ENCODE data around the gene PCDH9. TPM values are rescaled to one million over a fixed set of nuclear protein-coding genes. Genes with fewer than 3 reads are reported as not detected.

The PCDH9 gene
- total and polyA plus RNA-seq, 9 donors = 0.18 to 6.5 (median 1.3) TPM

DNA sequence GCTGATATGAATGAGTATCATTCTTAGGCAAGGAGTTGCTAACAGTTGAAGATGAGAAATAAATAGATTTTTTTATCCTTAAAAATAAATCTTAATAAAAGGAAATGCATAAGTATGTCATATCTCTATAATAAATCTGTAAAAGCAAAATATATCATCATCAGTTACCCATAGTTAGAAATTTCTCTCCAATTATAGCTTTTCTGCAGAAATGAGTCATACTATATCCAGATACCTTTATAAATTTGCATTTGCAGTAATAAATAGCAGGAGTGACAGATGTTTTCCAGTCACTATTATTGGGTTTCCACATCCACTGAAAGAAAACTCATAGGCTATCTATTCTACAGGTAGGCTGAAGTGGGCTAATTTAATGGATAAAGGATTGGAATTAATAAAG, 829.8 kb downstream of the PCDH9 start:
- H3K4me3 ChIP-seq = no peak overlapping the region
- no peaks in the 10 kb centered on the region for H3K36me3 ChIP-seq
- intact Hi-C loops (cut with DNase I) = no loop called here
- no peak overlapping the region for H3K27ac ChIP-seq
- no peaks in the 10 kb centered on the region for H3K27me3 ChIP-seq
- no peaks in the 10 kb centered on the region for H3K9me3 ChIP-seq
- DNase-seq = no peak
- no peak for TF ChIP-seq POLR2A (IDR thresholded peaks at IDR 0.05)
- TF ChIP-seq EP300 (IDR thresholded peaks at IDR 0.05) = no peak
- TF ChIP-seq, protein P1, sequence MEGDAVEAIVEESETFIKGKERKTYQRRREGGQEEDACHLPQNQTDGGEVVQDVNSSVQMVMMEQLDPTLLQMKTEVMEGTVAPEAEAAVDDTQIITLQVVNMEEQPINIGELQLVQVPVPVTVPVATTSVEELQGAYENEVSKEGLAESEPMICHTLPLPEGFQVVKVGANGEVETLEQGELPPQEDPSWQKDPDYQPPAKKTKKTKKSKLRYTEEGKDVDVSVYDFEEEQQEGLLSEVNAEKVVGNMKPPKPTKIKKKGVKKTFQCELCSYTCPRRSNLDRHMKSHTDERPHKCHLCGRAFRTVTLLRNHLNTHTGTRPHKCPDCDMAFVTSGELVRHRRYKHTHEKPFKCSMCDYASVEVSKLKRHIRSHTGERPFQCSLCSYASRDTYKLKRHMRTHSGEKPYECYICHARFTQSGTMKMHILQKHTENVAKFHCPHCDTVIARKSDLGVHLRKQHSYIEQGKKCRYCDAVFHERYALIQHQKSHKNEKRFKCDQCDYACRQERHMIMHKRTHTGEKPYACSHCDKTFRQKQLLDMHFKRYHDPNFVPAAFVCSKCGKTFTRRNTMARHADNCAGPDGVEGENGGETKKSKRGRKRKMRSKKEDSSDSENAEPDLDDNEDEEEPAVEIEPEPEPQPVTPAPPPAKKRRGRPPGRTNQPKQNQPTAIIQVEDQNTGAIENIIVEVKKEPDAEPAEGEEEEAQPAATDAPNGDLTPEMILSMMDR (IDR thresholded peaks at IDR 0.05) = no peak
- H3K4me1 ChIP-seq (ENCODE audit: insufficient read depth) = no peaks in the 10 kb centered on the region

DNA sequence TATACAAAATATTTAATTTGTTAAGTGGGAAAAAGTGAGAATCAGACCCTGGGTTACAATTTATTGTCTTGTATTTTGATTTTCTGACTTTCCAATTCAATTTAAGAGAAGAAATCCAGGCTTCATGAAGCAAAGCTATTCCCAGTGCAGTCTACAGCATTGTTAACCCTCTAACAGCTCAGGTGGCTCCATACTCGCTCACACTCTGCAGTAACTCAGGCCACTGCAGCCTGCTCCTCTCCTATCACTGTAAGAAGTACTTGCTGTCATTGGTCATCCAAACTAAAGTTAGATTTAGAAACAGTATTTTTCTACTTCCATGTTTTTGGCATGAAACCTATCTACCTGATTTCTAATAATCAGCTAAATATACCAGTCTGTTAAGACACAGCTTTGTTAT, 830.3 kb downstream of the PCDH9 start:
- Histone ChIP-seq H3K4me1 (ENCODE audit: insufficient read depth) (no peaks in the 10 kb centered on the region), H3K36me3 (no peaks in the 10 kb centered on the region), H3K27me3 (no peaks in the 10 kb centered on the region), H3K4me3 (no peak overlapping the region), H3K27ac (no peak overlapping the region), H3K9me3 (no peaks in the 10 kb centered on the region)
- WGBS, 3 donors = 88 to 97% (median 89%) methylated on average over 1 of the region's 1 CpG
- intact Hi-C loops (cut with DNase I) = no loop called here
- no peak for DNase-seq
- TF ChIP-seq POLR2A (IDR thresholded peaks at IDR 0.05) = no peak
- no peak for TF ChIP-seq EP300 (IDR thresholded peaks at IDR 0.05)
- TF ChIP-seq, protein P1 (IDR thresholded peaks at IDR 0.05) = no peak

DNA sequence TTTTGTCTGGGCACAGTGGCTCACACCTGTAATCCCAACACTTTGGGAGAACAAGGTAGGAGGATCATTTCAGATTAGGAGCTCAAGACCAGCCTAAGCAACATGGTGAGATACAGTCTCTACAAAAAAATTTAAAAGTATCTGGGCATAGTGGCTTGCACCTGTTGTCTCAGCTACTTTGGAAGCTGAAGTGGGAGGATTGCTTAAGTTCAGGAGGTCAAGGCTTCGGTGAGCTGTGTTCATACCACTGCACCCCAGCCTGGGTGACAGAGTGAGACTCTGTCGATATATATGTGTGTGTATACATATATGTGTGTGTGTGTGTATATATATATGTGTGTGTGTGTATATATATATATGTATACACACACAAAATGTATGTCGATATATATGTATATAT, 833.0 kb downstream of the PCDH9 start:
- H3K4me1 ChIP-seq (ENCODE audit: insufficient read depth) = no peaks in the 10 kb centered on the region
- no peak overlapping the region for H3K4me3 ChIP-seq
- no peak overlapping the region for H3K27ac ChIP-seq
- no peaks in the 10 kb centered on the region for H3K36me3 ChIP-seq
- TF ChIP-seq, protein P1 (IDR thresholded peaks at IDR 0.05) = no peak
- TF ChIP-seq POLR2A (IDR thresholded peaks at IDR 0.05) = no peak
- TF ChIP-seq EP300 (IDR thresholded peaks at IDR 0.05) = no peak
- DNase-seq = no peak
- intact Hi-C loops (cut with DNase I) = no loop called here
- no peaks in the 10 kb centered on the region for H3K9me3 ChIP-seq
- 76 to 85% (median 82%) methylated on average over 3 of the region's 3 CpGs for WGBS, 3 donors
- H3K27me3 ChIP-seq = no peaks in the 10 kb centered on the region

DNA sequence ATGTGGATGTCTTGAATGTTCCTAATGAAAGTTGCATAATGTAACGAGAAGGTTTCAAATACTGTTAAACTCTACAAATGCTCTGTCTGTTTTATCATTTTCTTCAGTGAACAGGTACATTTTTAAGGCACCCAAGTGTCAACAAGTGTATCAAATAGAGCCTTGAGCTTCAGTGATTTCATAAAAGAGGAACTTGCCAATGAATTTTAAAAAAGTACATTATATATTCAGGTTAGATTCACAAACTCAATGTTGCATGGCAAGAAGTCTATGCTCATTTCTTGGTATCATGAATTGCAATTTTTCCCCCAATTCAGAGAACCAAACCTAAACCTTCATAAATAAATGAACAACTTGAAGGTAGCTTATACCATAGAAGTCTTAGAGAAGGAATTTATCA, 838.8 kb downstream of the PCDH9 start:
- no peak for DNase-seq
- Histone ChIP-seq H3K4me1 (ENCODE audit: insufficient read depth) (no peaks in the 10 kb centered on the region), H3K27me3 (no peaks in the 10 kb centered on the region), H3K27ac (no peak overlapping the region), H3K4me3 (no peak overlapping the region), H3K9me3 (no peaks in the 10 kb centered on the region), H3K36me3 (no peaks in the 10 kb centered on the region)
- no peak for TF ChIP-seq POLR2A (IDR thresholded peaks at IDR 0.05)
- TF ChIP-seq EP300 (IDR thresholded peaks at IDR 0.05) = no peak
- TF ChIP-seq, protein P1 (IDR thresholded peaks at IDR 0.05) = no peak
- intact Hi-C loops (cut with DNase I) = no loop called here
- 85 to 92% (median 91%) methylated on average over 1 of the region's 1 CpG for WGBS, 3 donors

DNA sequence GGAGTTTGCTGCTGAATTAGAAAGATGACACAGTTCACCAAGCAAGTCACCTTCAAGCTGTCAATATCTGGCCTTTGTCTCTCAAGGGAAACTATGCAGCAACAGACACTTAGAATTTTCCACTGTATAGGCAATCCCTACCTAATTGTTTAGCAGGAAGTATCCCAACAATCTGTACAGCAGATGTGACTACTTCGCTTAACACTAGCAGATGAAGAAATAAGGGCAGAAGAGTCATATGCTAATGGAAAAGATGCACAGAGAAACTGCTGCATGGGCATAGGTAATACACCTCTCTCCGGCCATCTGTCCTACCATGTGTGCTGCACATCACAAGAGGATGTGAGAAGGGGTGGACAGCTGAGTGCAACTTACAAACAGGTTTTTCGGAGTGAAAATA, 851.2 kb downstream of the PCDH9 start:
- no peak for DNase-seq
- Histone ChIP-seq H3K27me3 (no peaks in the 10 kb centered on the region), H3K9me3 (no peaks in the 10 kb centered on the region), H3K4me1 (ENCODE audit: insufficient read depth) (no peaks in the 10 kb centered on the region), H3K27ac (no peak overlapping the region), H3K36me3 (no peaks in the 10 kb centered on the region), H3K4me3 (no peak overlapping the region)
- TF ChIP-seq, protein P1 (IDR thresholded peaks at IDR 0.05) = no peak
- TF ChIP-seq EP300 (IDR thresholded peaks at IDR 0.05) (no peak), POLR2A (IDR thresholded peaks at IDR 0.05) (no peak)
- intact Hi-C loops (cut with DNase I) = no loop called here
- WGBS, 3 donors = 94 to 99% (median 97%) methylated on average over 3 of the region's 3 CpGs
